PC-3 (cell line): ENCODE data around the gene SCGB1A1.

Experiments used
- EZH2 ChIP-seq: fragments of 300-600 bp; sonication (generic); IDR thresholded peaks from one replicate; pipeline ENCODE4 v1.6.1; 2017; ENCODE audit warnings: antibody characterized with exemption, mild to moderate bottlenecking, low read length; ENCODE audit not compliant: unreplicated experiment
- TF ChIP-seq, protein P1 (sequence below): fragments of 300-600 bp; sonication (generic); conservative IDR thresholded peaks from 2 replicates; pipeline ENCODE4 v1.5.1; 2017; ENCODE audit warnings: antibody characterized with exemption, low read depth, mild to moderate bottlenecking, low read length

DNA sequence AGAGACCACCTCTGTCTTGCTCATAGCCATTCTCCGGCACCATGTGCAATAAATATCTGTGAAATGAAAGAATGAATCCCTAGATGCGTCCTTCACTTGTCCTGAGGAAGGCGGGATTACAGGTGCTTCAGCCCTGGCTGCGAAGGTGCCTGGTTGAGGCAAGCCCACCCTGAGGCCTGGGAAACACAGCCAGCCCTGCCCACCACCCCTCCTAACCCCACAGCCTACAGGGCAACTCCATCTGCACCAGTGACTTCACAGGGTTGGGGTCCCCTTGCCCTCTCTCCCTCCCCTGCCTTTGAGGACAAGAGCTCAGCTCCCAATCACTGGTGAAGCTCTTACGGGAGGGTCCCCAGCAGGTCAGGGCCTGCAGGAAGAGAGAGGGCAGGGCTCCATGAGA, 17.5 kb upstream of the SCGB1A1 start:
- no peak for TF ChIP-seq EZH2
- TF ChIP-seq, protein P1, sequence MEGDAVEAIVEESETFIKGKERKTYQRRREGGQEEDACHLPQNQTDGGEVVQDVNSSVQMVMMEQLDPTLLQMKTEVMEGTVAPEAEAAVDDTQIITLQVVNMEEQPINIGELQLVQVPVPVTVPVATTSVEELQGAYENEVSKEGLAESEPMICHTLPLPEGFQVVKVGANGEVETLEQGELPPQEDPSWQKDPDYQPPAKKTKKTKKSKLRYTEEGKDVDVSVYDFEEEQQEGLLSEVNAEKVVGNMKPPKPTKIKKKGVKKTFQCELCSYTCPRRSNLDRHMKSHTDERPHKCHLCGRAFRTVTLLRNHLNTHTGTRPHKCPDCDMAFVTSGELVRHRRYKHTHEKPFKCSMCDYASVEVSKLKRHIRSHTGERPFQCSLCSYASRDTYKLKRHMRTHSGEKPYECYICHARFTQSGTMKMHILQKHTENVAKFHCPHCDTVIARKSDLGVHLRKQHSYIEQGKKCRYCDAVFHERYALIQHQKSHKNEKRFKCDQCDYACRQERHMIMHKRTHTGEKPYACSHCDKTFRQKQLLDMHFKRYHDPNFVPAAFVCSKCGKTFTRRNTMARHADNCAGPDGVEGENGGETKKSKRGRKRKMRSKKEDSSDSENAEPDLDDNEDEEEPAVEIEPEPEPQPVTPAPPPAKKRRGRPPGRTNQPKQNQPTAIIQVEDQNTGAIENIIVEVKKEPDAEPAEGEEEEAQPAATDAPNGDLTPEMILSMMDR: no peak
